Trophoblast cell (in vitro differentiated cells and primary cell): ENCODE results near the gene HDAC3.
"Not testable (repeated sequence)": the region's sequence is repeated elsewhere in the genome, so short reads cannot be mapped to it uniquely, and the experiment has no call there.

Experiments used
- DNase-seq, 2 donors: peaks; one replicate each; pipeline ENCODE4 v3.0.0-alpha.2; 2016
- H2AFZ ChIP-seq: 2 replicates; pipeline ENCODE4 v1.6.1; 2013; ENCODE audit warnings: low read length, moderate library complexity, mild to moderate bottlenecking; ENCODE audit not compliant: insufficient read depth, poor library complexity
- H2AK5ac ChIP-seq: 2 replicates; pipeline ENCODE4 v1.6.1; 2013; ENCODE audit warnings: mild to moderate bottlenecking, low read length
- H2BK120ac ChIP-seq: 2 replicates; pipeline ENCODE4 v1.6.1; 2013; ENCODE audit warnings: low read length, mild to moderate bottlenecking, moderate library complexity; ENCODE audit not compliant: insufficient read depth, poor library complexity
- H2BK12ac ChIP-seq: 2 replicates; pipeline ENCODE4 v1.6.1; 2013; ENCODE audit warnings: mild to moderate bottlenecking, low read length, moderate library complexity
- H2BK5ac ChIP-seq: 2 replicates; pipeline ENCODE4 v1.6.1; 2013; ENCODE audit warnings: low read length, low read depth, moderate library complexity, mild to moderate bottlenecking; ENCODE audit not compliant: poor library complexity
- H3K14ac ChIP-seq: 2 replicates; pipeline ENCODE4 v1.6.1; 2013; ENCODE audit warnings: mild to moderate bottlenecking, low read length
- H3K18ac ChIP-seq: 2 replicates; pipeline ENCODE4 v1.6.1; 2013; ENCODE audit warnings: mild to moderate bottlenecking, low read length
- H3K23ac ChIP-seq: 2 replicates; pipeline ENCODE4 v1.6.1; 2013; ENCODE audit warnings: low read length
- H3K27ac ChIP-seq: 2 replicates; pipeline ENCODE4 v1.5.1; 2013; ENCODE audit warnings: low read depth, mild to moderate bottlenecking, inconsistent platforms, low read length, moderate library complexity
- H3K27me3 ChIP-seq: 2 replicates; pipeline ENCODE4 v1.6.1; 2013; ENCODE audit warnings: inconsistent platforms, mild to moderate bottlenecking, low read length, moderate library complexity; ENCODE audit not compliant: insufficient read depth
- H3K36me3 ChIP-seq, 2 experiments: 1 replicate in 1 of 2; 2 replicates in 1 of 2; pipeline ENCODE4 v1.6.1; 2013; ENCODE audit warnings: low read length in 2 of 2, mild to moderate bottlenecking in 2 of 2, moderate library complexity in 1 of 2; ENCODE audit not compliant: insufficient read depth in 2 of 2, control insufficient read depth in 1 of 2
- H3K4ac ChIP-seq: 2 replicates; pipeline ENCODE4 v1.6.1; 2013; ENCODE audit warnings: low read depth, mild to moderate bottlenecking, low read length, moderate library complexity
- H3K4me1 ChIP-seq, 2 experiments: 1 replicate in 1 of 2; 2 replicates in 1 of 2; pipeline ENCODE4 v1.6.1; 2013; ENCODE audit warnings: low read length in 2 of 2, mild to moderate bottlenecking in 2 of 2, moderate library complexity in 1 of 2; ENCODE audit not compliant: insufficient read depth in 2 of 2, control insufficient read depth in 1 of 2
- H3K4me2 ChIP-seq: 2 replicates; pipeline ENCODE4 v1.6.1; 2013; ENCODE audit warnings: inconsistent platforms, mild to moderate bottlenecking, low read length, moderate library complexity
- H3K4me3 ChIP-seq: 2 replicates; pipeline ENCODE4 v1.5.1; 2013; ENCODE audit warnings: mild to moderate bottlenecking, low read depth, low read length, inconsistent platforms
- H3K79me1 ChIP-seq: one replicate; pipeline ENCODE4 v1.6.1; 2013; ENCODE audit warnings: low read length
- H3K79me2 ChIP-seq: 2 replicates; pipeline ENCODE4 v1.6.1; 2013; ENCODE audit warnings: low read length, mild to moderate bottlenecking; ENCODE audit not compliant: control insufficient read depth, insufficient read depth, poor library complexity
- H3K9ac ChIP-seq: 2 replicates; pipeline ENCODE4 v1.6.1; 2013; ENCODE audit warnings: mild to moderate bottlenecking, low read length
- H3K9me3 ChIP-seq: 2 replicates; pipeline ENCODE4 v1.6.1; 2013; ENCODE audit warnings: low read depth, mild to moderate bottlenecking, control low read depth, inconsistent platforms, low read length; ENCODE audit not compliant: insufficient read depth
- H4K12ac ChIP-seq: 2 replicates; pipeline ENCODE4 v1.6.1; 2013; ENCODE audit warnings: low read depth, mild to moderate bottlenecking, low read length, moderate library complexity
- H4K8ac ChIP-seq: 2 replicates; pipeline ENCODE4 v1.6.1; 2013; ENCODE audit warnings: low read depth, mild to moderate bottlenecking, low read length, moderate library complexity
- H4K91ac ChIP-seq: one replicate; pipeline ENCODE4 v1.6.1; 2013; ENCODE audit warnings: low read depth, mild to moderate bottlenecking, low read length, moderate library complexity
- WGBS: extraction: QIAGEN DNeasy Blood & Tissue Kit; methylation state at CpG from one replicate; pipeline ENCODE4 v1.1.7; 2013; ENCODE audit warnings: missing lambda C conversion rate; ENCODE audit not compliant: insufficient read length, insufficient coverage; ENCODE audit errors: extremely low coverage; 5-methylcytosine and 5-hydroxymethylcytosine counted together

Gene HDAC3

GRCh38 chr5:141611289-141611688 is 25.4 kb downstream of the HDAC3 start:
- no peak overlapping the region for H4K12ac ChIP-seq
- peaks cover 0 to 3% of the 10 kb centered on the region in 2 experiments for H3K36me3 ChIP-seq
- no peak overlapping the region for H2BK5ac ChIP-seq
- H3K4me2 ChIP-seq: no peak overlapping the region
- H3K9ac ChIP-seq: no peak overlapping the region
- no peak overlapping the region for H2AK5ac ChIP-seq
- H2BK12ac ChIP-seq: no peak overlapping the region
- peaks cover 14% of the 10 kb centered on the region for H3K79me2 ChIP-seq
- H2AFZ ChIP-seq: no peak overlapping the region
- H2BK120ac ChIP-seq: no peak overlapping the region
- WGBS: no CpG with 5 or more reads among the region's 3 CpGs
- no peak overlapping the region for H3K4me3 ChIP-seq
- no peak overlapping the region for H3K18ac ChIP-seq
- H4K8ac ChIP-seq: no peak overlapping the region
- H3K4ac ChIP-seq: peak overlapping the region; percentile 91
- no peaks in the 10 kb centered on the region for H3K4me1 ChIP-seq
- no peak overlapping the region for H4K91ac ChIP-seq
- H3K14ac ChIP-seq: no peak overlapping the region
- peak; percentile 41 to 59 for DNase-seq
- no peaks in the 10 kb centered on the region for H3K9me3 ChIP-seq
- no peaks in the 10 kb centered on the region for H3K27me3 ChIP-seq
- H3K23ac ChIP-seq: no peak overlapping the region
- no peak overlapping the region for H3K27ac ChIP-seq
- H3K79me1 ChIP-seq: no peaks in the 10 kb centered on the region

DNA sequence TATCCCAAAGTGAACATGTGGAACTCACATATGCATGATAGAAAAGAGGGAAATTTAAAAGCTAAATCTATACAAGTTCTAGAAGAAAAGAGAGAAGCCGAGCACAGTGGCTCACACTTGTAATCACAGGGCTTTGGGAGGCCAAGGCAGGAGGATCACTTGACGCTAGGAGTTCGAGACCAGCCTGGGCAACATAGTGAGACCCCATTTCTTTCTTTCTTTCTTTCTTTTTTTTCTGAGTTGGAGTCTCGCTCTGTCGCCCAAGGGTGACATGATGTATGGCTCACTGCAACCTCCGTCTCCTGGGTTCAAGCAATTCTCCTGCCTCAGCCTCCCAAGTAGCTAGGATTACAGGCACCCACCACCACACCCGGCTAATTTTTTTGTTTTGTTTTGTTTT is 26.7 kb downstream of the HDAC3 start:
- not testable (repeated sequence) for H3K14ac ChIP-seq, H3K4me3 ChIP-seq, H3K79me1 ChIP-seq, H3K18ac ChIP-seq, H3K9me3 ChIP-seq, H2BK5ac ChIP-seq, H3K4me2 ChIP-seq, H2AFZ ChIP-seq, H3K23ac ChIP-seq, H4K91ac ChIP-seq, H2BK12ac ChIP-seq, H3K9ac ChIP-seq, H4K12ac ChIP-seq, H3K4me1 ChIP-seq, H3K36me3 ChIP-seq, H3K27ac ChIP-seq, DNase-seq, H2BK120ac ChIP-seq, H4K8ac ChIP-seq, H2AK5ac ChIP-seq, H3K27me3 ChIP-seq
- no CpG with 5 or more reads among the region's 7 CpGs for WGBS
- peaks cover 11% of the 10 kb centered on the region for H3K79me2 ChIP-seq
- peak overlapping the region; percentile 62 for H3K4ac ChIP-seq

- Histone ChIP-seq H2AFZ (no peak overlapping the region), H3K4ac (peak overlapping the region; percentile 46), H3K27me3 (no peaks in the 10 kb centered on the region), H3K27ac (no peak overlapping the region), H2BK120ac (no peak overlapping the region), H2AK5ac (no peak overlapping the region), H3K79me2 (peaks cover 11% of the 10 kb centered on the region), H3K4me2 (no peak overlapping the region), H3K4me3 (no peak overlapping the region), H2BK5ac (no peak overlapping the region), H3K36me3 (peaks cover 0 to 2% of the 10 kb centered on the region in 2 experiments), H3K14ac (no peak overlapping the region), H4K8ac (no peak overlapping the region), H3K4me1 (peaks cover 0 to 2% of the 10 kb centered on the region in 2 experiments), H3K23ac (no peak overlapping the region), H4K12ac (no peak overlapping the region), H3K18ac (no peak overlapping the region), H2BK12ac (no peak overlapping the region), H3K79me1 (no peaks in the 10 kb centered on the region), H4K91ac (no peak overlapping the region), H3K9me3 (no peaks in the 10 kb centered on the region), H3K9ac (no peak overlapping the region)
- WGBS: no CpG with 5 or more reads among the region's 3 CpGs
- DNase-seq: no peak
Measured at GRCh38 chr5:141609044-141609443, 27.6 kb downstream of the HDAC3 start.

GRCh38 chr5:141608557-141608956 is 28.1 kb downstream of the HDAC3 start:
- Histone ChIP-seq H3K79me2 (peaks cover 9% of the 10 kb centered on the region), H3K18ac (no peak overlapping the region), H3K36me3 (peaks cover 0 to 2% of the 10 kb centered on the region in 2 experiments), H4K91ac (no peak overlapping the region), H2BK120ac (no peak overlapping the region), H3K14ac (no peak overlapping the region), H2BK5ac (no peak overlapping the region), H3K79me1 (no peaks in the 10 kb centered on the region), H3K27me3 (no peaks in the 10 kb centered on the region), H3K4ac (no peak overlapping the region), H4K8ac (no peak overlapping the region), H3K4me2 (no peak overlapping the region), H3K9ac (no peak overlapping the region), H3K23ac (no peak overlapping the region), H2BK12ac (no peak overlapping the region), H3K4me1 (peaks cover 0 to 5% of the 10 kb centered on the region in 2 experiments), H2AK5ac (no peak overlapping the region), H2AFZ (no peak overlapping the region), H3K4me3 (no peak overlapping the region), H3K9me3 (no peaks in the 10 kb centered on the region), H4K12ac (no peak overlapping the region), H3K27ac (no peak overlapping the region)
- no peak for DNase-seq
- no CpG with 5 or more reads among the region's 1 CpG for WGBS
